MM.1S (cell line): ENCODE measurements around the gene SLC13A5.
"Not testable (repeated sequence)": the region's sequence is repeated elsewhere in the genome, so short reads cannot be mapped to it uniquely, and the experiment has no call there.

Experiments used
- CTCF ChIP-seq: fragments of 300-600 bp; sonication (generic); IDR thresholded peaks from 2 replicates; pipeline ENCODE4 v1.5.1; 2016; ENCODE audit warnings: antibody characterized with exemption, low read length, mixed read lengths
- EZH2phosphoT487 ChIP-seq: fragments of 300-600 bp; sonication (generic); IDR thresholded peaks from 2 replicates; pipeline ENCODE4 v1.6.1; 2018; ENCODE audit warnings: antibody characterized with exemption, low read length

GRCh38 chr17:6663200-6663599 lies 50.0 kb downstream of the SLC13A5 start:
- not testable (repeated sequence) for TF ChIP-seq CTCF, EZH2phosphoT487
